Mesodermal cell (in vitro differentiated cells): ENCODE results near the gene C20orf173.
"Not testable (repeated sequence)": the region's sequence is repeated elsewhere in the genome, so short reads cannot be mapped to it uniquely, and the experiment has no call there.

ENCODE experiments used
- H3K27ac ChIP-seq: 2 replicates; pipeline ENCODE4 v1.7.0; 2013; ENCODE audit warnings: mild to moderate bottlenecking, low read depth, low read length, moderate library complexity; ENCODE audit not compliant: severe bottlenecking
- H3K36me3 ChIP-seq: 2 replicates; pipeline ENCODE4 v1.7.1; 2013; ENCODE audit warnings: mild to moderate bottlenecking, low read length, moderate library complexity; ENCODE audit not compliant: control insufficient read depth, insufficient read depth
- H3K4me1 ChIP-seq: one replicate; pipeline ENCODE4 v1.7.1; 2013; ENCODE audit warnings: mild to moderate bottlenecking, low read length; ENCODE audit not compliant: insufficient read depth, control insufficient read depth, poor library complexity, severe bottlenecking
- H3K4me3 ChIP-seq: 2 replicates; pipeline ENCODE4 v1.7.0; 2013; ENCODE audit warnings: low read length, control low read depth, mild to moderate bottlenecking; ENCODE audit not compliant: insufficient read depth, poor library complexity, severe bottlenecking; ENCODE audit errors: extremely low read depth
- H3K9me3 ChIP-seq: 2 replicates; pipeline ENCODE4 v1.7.1; 2013; ENCODE audit warnings: mild to moderate bottlenecking, low read length, moderate library complexity; ENCODE audit not compliant: control insufficient read depth
- WGBS, 2 experiments: methylation state at CpG; one replicate each; pipeline ENCODE4 v1.1.5; 2013; ENCODE audit warnings: missing lambda C conversion rate in 2 of 2; ENCODE audit not compliant: insufficient coverage in 2 of 2; 5-methylcytosine and 5-hydroxymethylcytosine counted together

Gene C20orf173

GRCh38 chr20:35523298-35523888, 6.1 kb downstream of the C20orf173 start:
- 86 to 90% methylated on average over 4 to 5 of the region's 6 CpGs for WGBS, 2 experiments
- no peaks in the 10 kb centered on the region for H3K4me1 ChIP-seq
- H3K4me3 ChIP-seq: no peak overlapping the region
- no peak overlapping the region for H3K27ac ChIP-seq
- no peaks in the 10 kb centered on the region for H3K36me3 ChIP-seq
- no peaks in the 10 kb centered on the region for H3K9me3 ChIP-seq

GRCh38 chr20:35518955-35519354, 10.5 kb downstream of the C20orf173 start:
- Histone ChIP-seq H3K36me3 (peaks cover 8% of the 10 kb centered on the region), H3K4me3 (no peak overlapping the region), H3K4me1 (peaks cover 4% of the 10 kb centered on the region), H3K27ac (no peak overlapping the region), H3K9me3 (no peaks in the 10 kb centered on the region)
- 89 to 93% methylated on average over 4 to 8 of the region's 9 CpGs for WGBS, 2 experiments

DNA sequence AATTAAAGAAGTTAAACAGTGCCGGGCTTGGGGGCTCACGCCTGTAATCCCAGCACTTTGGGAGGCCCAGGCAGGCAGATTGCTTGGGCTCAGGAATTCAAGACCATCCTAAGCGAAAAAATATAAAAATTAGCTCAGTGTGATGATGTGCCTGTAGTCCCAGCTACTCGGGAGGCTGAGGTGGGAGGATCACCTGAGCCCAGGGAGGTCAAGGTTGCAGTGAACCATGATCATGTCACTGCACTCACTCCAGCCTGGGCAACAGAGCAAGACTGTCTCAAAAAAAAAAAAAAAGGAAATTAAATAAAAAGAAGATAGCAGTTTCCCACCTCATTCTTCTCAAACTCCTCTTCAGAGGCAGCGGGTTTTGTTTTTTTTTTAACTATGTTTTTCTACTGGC, 11.7 kb downstream of the C20orf173 start:
- H3K4me3 ChIP-seq, H3K9me3 ChIP-seq, H3K4me1 ChIP-seq, H3K27ac ChIP-seq: not testable (repeated sequence)
- peaks cover 13% of the 10 kb centered on the region for H3K36me3 ChIP-seq
- WGBS, 2 experiments: 77 to 82% methylated on average over 4 of the region's 5 CpGs

- peaks cover 4% of the 10 kb centered on the region for H3K4me1 ChIP-seq
- no peak overlapping the region for H3K4me3 ChIP-seq
- 88 to 100% methylated on average over 1 of the region's 1 CpG for WGBS, 2 experiments
- H3K9me3 ChIP-seq: no peaks in the 10 kb centered on the region
- H3K27ac ChIP-seq: no peak overlapping the region
- peaks cover 19% of the 10 kb centered on the region for H3K36me3 ChIP-seq
Measured at GRCh38 chr20:35517125-35517524, 12.3 kb downstream of the C20orf173 start.

DNA sequence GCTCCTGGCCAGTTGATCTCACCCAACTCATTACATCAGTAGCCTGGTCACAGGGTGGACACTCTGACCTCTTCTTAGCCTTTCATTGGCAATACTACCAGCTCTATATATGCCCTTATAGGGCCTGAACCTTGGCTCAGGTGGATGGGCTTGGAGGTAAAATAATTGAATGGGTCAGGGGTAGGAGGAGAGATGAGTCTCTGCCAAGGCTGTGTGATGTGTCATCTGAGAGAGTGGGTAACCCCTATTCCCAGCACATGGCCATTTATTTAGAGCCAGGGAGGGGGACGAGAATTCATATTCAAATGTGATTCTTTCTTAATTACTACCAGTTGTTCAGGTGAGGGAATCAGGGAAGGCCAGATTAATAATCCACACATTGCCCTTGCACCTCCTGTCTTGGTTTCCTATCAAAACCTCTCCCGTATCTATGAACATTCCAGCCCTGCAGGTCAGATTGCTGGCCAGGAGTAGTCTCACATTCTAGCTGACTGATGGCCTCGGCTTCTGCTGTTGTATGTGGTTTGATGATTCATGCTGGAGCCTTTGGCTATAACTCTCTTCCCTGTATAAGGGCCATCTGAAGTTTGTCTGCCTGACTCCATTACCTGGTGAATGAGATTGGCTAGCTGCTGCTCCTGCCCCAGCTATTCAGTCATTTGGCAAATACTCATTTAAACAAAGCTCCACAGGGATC, 13.4 kb downstream of the C20orf173 start:
- WGBS, 2 experiments: 85% methylated on average over 2 of the region's 3 CpGs; no CpG with 5 or more reads in 1 of the 2 experiments
- no peak overlapping the region for H3K4me3 ChIP-seq
- no peaks in the 10 kb centered on the region for H3K9me3 ChIP-seq

DNA sequence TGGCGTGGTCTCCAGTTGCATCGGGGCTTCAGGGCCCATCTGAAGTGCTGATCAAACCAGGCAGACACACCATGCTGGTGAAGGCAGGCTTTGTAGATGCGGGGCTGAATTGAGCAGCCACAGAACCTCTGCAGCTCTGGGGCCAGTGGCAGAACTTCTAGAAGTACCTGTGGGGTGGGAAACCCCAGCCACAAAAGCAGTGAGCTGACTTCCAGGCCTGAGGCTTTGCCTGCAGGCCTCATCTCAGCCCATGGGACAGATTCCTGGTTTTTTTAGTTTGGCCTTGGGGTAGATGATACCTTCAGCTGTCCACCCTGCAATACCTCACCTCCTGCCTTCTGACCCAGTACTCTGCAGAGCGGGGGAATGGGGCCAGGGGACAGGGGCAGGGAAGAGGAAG, 14.1 kb downstream of the C20orf173 start:
- H3K27ac ChIP-seq: no peak overlapping the region
- WGBS, 2 experiments: 89 to 95% methylated on average over 3 to 4 of the region's 4 CpGs
- H3K4me3 ChIP-seq: no peak overlapping the region
- H3K9me3 ChIP-seq: no peaks in the 10 kb centered on the region
- peaks cover 4% of the 10 kb centered on the region for H3K4me1 ChIP-seq
- peaks cover 36% of the 10 kb centered on the region for H3K36me3 ChIP-seq

More for the DNA sequence above, 13.4 kb downstream of the C20orf173 start:
- Histone ChIP-seq H3K4me1 (peaks cover 4% of the 10 kb centered on the region), H3K36me3 (peaks cover 29% of the 10 kb centered on the region), H3K27ac (no peak overlapping the region)

- H3K4me1 ChIP-seq: peaks cover 4% of the 10 kb centered on the region
- 89 to 96% methylated on average over 6 to 7 of the region's 11 CpGs for WGBS, 2 experiments
- no peaks in the 10 kb centered on the region for H3K9me3 ChIP-seq
- H3K4me3 ChIP-seq: no peak overlapping the region
- no peak overlapping the region for H3K27ac ChIP-seq
- H3K36me3 ChIP-seq: peaks cover 45% of the 10 kb centered on the region
Measured at GRCh38 chr20:35514371-35514932, 15.0 kb downstream of the C20orf173 start.

DNA sequence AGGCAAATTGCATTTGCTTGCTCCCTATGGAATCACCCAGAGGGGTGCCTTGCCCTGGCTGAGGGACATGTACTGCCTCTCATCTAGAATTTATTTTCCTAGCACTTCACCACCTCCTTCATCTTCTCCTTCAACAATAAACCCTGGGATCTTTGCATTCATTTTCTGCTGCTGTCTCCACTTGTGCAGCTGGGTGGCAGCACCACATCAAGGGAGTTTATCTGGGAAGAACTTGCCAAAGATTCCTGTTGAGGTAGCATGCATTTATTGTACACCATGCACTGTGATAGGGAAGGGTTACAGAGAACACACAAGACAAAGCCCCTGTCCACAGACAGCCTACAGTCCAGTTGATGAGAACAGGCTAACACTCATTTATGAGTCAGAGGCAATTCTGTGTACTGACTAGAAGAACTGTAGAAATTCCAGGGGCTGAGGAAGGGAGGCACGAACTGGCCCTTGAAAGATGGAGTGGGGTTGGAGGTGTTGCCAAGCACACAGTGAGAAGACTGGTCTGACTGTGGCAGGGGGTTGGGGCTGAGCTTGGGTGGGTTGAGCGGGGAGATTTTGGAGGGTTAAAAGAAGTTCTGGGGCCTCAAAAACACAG, 17.5 kb downstream of the C20orf173 start:
- peaks cover 63% of the 10 kb centered on the region for H3K36me3 ChIP-seq
- H3K4me3 ChIP-seq: no peak overlapping the region
- peaks cover 8% of the 10 kb centered on the region for H3K4me1 ChIP-seq
- no peaks in the 10 kb centered on the region for H3K9me3 ChIP-seq
- 100% methylated on average over 1 to 2 of the region's 2 CpGs for WGBS, 2 experiments
- no peak overlapping the region for H3K27ac ChIP-seq

DNA sequence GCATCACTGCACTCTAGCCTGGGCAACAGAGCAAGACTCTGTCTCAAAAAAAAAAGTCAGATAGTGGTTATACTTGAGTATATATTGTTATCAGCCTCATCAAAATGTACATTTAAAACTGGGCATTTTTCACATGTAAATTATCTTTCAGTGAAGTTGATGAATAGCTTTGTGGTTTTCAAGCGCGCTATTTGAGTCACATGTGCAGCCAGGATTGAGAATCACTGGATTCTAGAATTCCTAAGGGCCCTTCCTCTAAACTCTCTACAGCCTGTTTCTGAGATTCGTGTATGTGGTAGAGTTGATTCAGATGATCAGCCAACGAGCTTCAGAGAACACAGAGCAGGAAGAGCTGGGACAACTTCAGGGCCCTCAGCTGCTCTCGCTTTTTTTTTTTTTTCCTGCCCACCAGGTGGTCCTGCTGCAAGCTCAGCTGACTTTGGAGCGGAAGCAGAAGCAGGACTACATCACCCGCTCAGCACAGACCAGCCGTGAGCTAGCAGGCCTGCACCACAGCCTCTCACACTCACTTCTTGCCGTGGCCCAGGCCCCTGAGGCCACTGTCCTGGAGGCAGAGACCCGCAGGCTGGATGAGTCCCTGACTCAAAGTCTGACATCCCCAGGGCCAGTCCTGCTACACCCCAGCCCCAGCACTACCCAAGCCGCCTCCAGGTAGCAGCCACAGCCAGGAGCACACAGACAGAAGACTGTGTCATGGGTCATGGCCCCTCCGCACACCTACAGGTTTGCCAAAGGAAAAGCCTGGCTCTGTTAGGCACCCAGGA, 18.3 kb downstream of the C20orf173 start:
- H3K9me3 ChIP-seq: no peaks in the 10 kb centered on the region
- H3K4me3 ChIP-seq: no peak overlapping the region
- H3K27ac ChIP-seq: no peak overlapping the region
- H3K4me1 ChIP-seq: peaks cover 13% of the 10 kb centered on the region
- peaks cover 63% of the 10 kb centered on the region for H3K36me3 ChIP-seq
- 76 to 95% methylated on average over 3 to 6 of the region's 12 CpGs for WGBS, 2 experiments

- H3K9me3 ChIP-seq: no peaks in the 10 kb centered on the region
- peaks cover 69% of the 10 kb centered on the region for H3K36me3 ChIP-seq
- whole genome bisulfite sequencing, 2 experiments: 90 to 95% methylated on average over 7 to 8 of the region's 10 CpGs
- H3K4me1 ChIP-seq: peaks cover 17% of the 10 kb centered on the region
- no peak overlapping the region for H3K27ac ChIP-seq
- H3K4me3 ChIP-seq: no peak overlapping the region
Measured at GRCh38 chr20:35508493-35509218, 20.8 kb downstream of the C20orf173 start.
